NCI-H1417 (cell line): ENCODE data around the gene MUC20.
"Not testable (repeated sequence)": the region's sequence is repeated elsewhere in the genome, so short reads cannot be mapped to it uniquely, and the experiment has no call there.

Source experiments
- DNase-seq, 3 experiments: peaks; one replicate each; lab custom pipeline; 2025; lab: John Stamatoyannopoulos, UW

MUC20 gene

DNA sequence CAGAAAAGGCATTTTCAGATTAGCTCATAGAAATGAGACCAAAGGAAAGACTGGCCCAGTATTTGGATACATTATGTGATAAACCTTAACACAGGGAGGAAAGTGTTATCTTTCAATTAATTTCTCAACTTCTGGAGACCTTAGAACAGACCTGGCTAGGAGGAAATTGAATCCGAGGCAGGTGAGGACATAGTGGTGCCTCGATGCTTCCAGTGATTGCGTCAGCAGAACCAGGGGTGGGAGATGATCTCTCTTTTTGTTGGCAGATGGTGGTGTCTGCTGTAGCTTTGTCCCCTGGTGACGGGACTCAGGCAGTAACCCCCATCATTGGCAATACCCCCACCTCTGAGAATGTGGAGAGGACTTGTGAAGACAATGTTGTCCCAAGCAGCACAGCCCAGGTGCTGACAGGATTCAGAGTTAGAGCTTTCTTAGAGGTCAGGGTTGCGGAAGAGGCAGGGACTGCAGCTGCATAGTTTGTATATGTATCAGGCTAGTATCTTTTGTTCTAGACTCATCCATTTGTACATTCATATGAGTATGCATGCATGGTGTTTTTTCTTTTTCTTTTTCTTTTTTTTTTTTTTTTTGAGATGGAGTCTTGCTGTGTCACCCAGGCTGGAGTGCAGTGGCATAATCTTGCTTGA lies 27.9 kb upstream of the MUC20 start:
- DNase-seq, result no peak

GRCh38 chr3:195693428-195694216 lies 27.2 kb upstream of the MUC20 start:
- no peak for DNase-seq

DNA sequence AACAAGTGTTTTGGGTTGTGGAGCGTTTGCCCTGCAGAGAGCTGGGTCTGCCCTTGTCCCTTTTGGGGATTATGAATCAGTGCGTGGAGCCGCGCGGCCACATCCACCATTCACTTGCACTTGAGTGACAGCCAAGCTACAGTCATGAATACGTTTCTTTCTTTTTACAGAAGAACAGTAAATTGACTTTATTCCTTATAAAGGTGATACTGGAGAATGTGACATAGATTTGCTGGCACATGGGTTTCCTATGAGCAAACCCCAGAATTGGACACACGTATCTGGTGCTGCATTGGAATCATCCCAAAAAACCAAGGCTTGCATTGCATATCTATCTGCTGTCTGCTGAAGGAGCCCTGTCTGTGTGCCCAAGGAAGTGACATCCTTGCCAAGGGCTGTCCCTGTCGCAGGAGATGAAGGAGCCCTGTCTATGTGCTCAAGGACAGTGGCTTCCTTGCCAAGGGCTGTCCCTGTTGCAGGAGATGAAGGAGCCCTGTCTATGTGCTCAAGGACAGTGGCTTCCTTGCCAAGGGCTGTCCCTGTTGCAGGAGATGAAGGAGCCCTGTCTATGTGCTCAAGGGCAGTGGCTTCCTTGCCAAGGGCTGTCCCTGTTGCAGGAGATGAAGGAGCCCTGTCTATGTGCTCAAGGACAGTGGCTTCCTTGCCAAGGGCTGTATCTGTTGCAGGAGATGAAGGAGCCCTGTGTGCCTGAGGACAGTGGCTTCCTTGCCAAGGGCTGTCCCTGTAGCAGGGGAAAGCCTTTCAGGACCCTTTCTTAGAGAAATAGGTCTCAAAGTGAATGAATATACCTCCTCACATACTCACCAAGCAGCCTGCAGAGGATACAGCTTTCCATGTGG lies 26.3 kb upstream of the MUC20 start:
- DNase-seq, result not testable (repeated sequence)

DNA sequence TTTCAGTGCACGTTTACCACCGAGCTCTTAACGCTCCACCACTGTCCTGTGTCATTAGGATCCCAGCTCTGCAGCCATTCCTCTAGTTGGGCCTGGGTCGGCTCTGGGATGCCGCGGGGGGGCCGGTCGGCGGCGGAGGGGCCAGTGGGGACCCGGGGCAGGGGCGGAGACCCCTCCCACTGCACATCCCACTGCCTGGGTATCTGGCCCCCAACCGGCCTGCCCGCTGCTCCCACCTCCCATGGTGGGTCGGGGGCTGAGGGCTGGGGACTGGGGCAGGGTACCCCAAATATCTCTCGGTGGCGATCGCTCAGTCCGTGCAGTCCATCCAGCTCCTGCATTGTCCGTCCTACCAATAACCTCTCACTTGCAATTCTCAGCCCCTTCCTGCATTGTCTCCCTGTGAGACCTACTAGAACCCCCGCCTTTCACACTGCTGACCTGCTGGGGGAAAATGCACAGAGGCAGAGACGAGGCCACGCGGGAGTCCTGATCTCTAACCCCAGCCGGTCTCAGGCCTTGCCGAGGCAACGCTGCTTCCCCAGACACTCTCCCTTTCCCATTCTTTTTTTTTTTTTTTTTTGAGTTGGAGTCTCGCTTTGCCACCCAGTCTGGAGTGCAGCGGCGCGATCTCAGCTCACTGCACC lies 24.0 kb upstream of the MUC20 start:
- no peak for DNase-seq

- DNase-seq, result no peak
These were observed 23.0 kb upstream of the MUC20 start for GRCh38 chr3:195697582-195698324.

- no peak for DNase-seq
These were observed 22.5 kb upstream of the MUC20 start for GRCh38 chr3:195698325-195698646.

GRCh38 chr3:195698647-195699387 lies 22.0 kb upstream of the MUC20 start:
- no peak for DNase-seq

DNA sequence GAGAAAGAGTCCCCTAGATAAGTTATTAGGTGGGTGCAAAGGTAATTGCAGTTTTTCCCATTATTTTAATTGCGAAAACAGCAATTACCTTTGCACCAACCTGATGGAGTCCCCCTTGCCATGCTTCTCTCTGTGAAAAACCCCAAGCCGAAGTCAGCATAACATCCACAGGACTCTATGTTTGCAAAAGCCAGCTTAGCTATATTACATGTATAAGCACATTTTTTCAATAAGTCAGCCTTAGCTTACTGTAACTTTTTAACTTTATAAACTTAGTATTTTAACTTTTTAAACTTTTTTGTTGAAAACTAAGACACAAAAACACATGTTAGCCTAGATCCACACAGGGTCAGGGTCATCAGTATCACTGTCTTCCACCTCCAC lies 21.4 kb upstream of the MUC20 start:
- DNase-seq, result no peak

DNA sequence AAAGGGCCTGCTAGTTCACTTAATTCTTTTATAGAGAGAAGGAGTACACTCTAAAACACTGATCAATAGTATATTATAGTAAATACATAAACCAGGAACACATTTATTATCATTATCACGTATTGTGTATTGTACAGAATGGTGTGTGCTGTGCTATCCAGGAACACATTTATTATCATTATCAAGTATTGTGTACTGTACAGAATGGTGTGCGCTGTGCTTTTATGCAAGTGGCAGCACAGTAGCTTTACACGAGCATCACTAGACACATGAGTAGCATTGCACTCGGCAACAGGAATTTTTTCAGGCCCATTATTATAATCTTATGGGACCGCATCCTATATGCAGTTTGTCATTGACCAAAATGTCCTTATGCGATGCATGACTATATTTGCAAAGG lies 20.9 kb upstream of the MUC20 start:
- DNase-seq, result no peak

GRCh38 chr3:195700319-195700718 lies 20.5 kb upstream of the MUC20 start:
- DNase-seq, result no peak

- no peak for DNase-seq
These were observed 19.5 kb upstream of the MUC20 start for GRCh38 chr3:195701042-195701915.

- no peak for DNase-seq
These were observed 17.0 kb upstream of the MUC20 start for GRCh38 chr3:195703776-195704175.

DNA sequence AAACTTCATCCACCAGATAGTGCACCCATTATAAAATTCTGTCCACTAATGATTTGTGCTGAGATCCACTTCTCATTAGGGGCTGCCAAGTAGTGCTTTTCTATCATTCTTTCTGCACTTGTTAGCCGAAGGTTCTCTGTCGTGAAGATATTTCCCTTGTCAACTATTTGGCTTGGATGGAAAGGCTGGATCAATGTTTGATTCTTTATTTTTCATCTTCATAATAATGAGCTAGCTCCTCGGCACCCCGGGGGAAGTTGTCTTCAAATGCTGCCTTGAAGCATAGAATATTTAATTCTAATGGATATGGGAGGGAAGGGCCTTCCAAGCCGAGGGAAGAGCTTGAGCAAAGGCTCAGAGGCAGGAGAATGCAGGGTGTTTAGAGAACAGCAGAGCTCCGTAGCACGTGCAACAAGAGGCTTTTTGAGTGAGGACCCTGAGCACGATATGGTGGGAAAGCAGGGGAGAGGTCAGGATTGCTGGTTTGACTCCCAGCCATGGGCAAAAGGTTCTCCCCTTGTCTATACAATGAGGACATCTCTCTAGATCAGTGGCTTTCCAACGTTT lies 16.3 kb upstream of the MUC20 start:
- no peak for DNase-seq

DNA sequence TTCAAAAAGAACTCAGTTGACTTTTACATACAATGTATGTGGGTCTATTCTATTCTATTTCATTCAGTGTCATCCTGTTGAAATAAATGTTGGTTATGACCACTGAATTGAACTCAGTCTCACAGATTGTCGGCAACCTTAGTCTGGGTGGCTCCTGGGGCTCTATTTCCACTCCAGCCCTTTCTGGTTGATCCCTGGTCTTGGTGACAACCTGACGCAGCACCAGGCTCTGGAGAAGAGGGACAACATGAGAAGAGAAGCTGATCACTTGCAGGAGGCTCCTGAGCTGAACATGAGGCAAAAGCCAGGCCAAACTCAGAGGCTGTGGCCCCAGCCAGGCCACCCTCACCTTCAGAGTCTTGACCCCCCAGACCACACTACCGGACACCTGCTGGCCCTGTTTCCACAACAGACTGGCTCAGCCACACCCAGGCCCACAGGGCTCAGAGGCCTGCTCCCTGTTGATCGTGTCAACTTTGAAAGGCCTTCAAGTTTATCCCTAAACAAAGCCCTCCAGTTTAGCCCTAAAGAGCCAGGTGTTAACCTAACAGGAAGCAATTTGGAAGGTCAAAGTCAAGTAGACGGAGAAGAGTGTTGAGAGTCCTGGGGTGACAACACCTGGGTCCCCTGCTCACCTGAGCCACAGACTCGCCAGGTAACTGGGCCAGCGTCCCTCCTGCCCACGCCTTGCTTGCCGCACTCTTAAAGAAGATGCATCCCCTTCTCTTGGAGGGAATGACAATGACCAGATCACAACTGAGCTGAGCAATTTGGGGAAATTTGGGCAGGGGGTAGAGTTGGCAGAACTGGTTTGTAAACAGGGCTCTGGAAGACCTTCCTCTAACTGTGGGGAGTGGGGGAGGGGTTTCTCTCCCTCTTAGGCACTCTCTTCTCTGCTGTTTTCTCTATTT lies 15.4 kb upstream of the MUC20 start:
- DNase-seq, result no peak

GRCh38 chr3:195708061-195708460 lies 12.7 kb upstream of the MUC20 start:
- no peak for DNase-seq

GRCh38 chr3:195708626-195709481 lies 11.9 kb upstream of the MUC20 start:
- DNase-seq, result no peak

GRCh38 chr3:195709676-195710085 lies 11.1 kb upstream of the MUC20 start:
- DNase-seq, result no peak
